Amniotic epithelial cell (primary cell): ENCODE measurements around the gene COL6A5.
A peak's percentile ranks its signal among the peaks of the same experiment; 100 is the strongest.
"Not testable (repeated sequence)": the region's sequence is repeated elsewhere in the genome, so short reads cannot be mapped to it uniquely, and the experiment has no call there.

ENCODE experiments used
- DNase-seq: peaks from one replicate; pipeline ENCODE4 v3.0.0-alpha.2; 2010; ENCODE audit warnings: low read depth

The COL6A5 gene

DNA sequence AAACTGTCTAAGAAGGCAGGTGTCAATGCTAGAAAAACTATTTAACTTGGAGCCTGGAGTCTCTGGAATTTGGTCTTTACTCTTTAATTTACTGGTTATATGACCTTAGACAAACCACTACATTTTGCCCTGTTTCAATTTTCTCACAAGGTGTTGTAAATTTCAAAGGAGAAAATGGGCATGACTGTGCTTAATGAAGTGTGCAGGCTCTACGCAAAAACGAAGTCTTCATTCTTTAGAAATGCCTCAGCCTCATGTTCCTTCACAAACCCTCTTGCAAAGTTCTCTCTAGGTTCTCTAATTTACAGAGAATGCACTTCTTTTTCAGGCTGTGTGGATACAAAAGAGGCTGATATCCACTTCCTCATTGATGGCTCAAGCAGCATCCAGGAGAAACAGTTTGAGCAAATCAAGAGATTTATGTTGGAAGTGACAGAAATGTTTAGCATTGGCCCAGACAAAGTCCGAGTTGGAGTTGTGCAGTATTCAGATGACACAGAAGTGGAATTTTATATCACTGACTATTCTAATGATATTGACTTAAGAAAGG, 39.1 kb downstream of the COL6A5 start:
- DNase-seq = no peak

DNA sequence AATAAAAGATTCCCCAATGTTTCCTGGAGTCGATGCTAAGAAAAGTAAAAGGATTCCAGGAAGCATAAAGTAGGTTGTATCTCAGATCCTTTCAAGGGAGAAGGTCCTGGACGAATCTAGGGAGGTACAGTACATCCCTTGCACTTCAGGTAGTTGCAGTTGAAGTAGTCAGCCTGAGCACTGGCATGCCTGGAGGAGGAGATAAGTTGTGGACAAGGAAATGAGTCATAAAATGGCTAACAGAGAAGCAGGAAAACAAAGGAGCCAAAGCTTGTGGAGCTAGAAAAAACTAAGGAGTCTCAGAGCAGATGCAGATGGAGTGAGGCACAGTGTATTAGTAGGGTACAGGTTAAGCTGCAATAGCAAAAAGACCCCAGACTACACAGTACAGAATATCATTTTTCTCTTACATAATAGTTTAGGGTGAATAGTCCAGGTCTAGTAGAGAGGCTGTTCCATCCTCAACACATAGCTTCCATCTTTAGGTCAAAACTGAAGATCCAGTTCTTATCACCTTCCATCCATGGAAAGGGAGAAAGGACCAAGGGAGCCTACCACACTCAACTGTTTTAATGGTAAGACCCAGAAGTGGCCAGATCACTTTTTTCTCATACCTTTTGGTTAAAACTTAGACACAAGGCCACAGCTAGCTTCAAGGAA, 41.3 kb downstream of the COL6A5 start:
- DNase-seq = peak; percentile 47

DNA sequence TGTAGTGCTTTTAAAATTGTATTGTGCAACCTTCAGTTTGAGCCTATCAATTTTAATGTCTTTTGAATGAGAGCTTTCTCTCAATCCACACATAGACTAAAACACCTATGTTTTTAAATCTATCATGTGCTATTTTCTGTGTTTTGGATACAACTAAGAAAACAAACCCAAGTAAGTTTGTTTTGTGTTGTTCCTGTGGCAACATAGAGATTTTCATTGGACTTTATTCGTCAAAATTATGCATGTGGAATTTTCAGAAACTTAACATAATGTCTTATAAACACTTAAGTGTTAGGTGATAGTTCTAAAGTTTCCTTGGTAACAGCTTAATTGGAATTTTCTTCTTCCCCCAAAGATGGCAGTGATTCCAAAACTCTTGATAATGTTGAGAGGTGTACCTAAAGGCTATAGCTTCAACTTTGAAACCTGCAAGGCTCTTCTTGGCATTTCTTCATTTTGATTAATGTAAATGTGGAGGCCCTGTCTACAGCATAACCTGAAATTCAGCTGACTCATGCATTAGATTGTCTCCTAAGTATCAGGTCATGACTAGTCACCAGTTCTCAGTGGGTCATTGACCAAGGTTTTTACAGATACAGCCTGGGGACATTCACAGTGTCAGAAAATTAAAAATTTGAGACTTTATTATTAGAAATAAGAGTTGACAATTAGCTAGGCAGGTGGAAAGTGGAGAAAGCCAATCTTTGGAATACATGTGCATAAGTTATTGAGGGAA, 44.4 kb downstream of the COL6A5 start:
- DNase-seq = no peak

DNA sequence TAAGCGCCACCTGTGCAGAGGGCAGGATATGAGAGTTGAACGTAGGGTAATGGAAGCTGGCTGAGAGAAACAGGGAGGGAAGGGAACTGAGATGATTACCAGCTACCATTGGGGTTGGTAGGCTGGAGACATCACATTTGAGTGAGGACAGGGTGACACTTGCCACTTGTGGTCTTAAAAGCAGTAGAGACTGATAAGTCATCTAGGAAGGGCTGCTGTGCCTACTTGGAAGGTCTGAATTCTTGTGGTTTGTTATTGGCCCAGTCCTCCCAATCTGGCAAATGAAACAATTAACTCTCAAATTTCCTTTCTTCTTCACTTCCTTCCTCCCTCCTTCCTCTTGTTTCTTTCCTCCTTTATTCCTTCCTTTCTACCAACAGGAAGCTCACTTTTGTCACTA, 46.8 kb downstream of the COL6A5 start:
- DNase-seq = no peak

DNA sequence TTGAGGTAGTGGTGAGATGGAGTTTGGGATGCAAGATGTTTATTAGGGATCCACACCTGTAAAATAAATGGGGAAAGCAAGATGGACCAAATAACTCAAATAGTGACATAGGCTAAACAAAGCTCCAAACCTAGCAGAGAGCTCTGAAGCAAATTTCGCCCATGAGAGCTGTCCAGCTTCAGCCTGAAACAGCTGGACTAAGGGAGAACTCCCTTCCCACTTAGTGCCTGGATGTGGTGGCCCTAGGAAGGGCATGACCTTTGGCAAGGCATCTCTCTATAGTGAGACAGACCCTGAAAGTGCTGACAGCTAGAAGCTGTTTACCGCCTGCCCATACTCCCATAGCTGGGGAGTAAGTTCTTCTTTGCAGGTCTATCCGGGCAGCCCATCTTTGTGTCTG, 48.1 kb downstream of the COL6A5 start:
- DNase-seq = no peak

DNA sequence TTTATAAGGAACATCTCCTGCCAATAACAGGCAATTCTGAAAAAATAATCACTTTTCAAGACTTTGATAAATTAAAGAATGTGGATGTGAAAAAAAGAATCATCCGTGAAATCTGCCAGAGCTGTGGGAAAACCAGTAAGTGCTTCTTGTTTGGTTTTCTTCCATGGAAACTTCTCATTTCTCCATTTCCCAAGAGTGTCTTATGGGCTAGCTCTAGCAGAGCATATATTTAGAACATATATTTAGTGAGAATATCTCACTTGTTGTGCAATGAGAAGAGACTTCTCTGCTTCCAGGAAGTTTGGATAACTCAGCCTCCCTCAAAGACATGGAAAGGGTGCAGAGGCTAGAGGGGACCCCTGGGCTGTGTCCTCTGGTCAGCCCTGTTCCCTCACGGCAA, 49.9 kb downstream of the COL6A5 start:
- DNase-seq = peak; percentile 7

DNA sequence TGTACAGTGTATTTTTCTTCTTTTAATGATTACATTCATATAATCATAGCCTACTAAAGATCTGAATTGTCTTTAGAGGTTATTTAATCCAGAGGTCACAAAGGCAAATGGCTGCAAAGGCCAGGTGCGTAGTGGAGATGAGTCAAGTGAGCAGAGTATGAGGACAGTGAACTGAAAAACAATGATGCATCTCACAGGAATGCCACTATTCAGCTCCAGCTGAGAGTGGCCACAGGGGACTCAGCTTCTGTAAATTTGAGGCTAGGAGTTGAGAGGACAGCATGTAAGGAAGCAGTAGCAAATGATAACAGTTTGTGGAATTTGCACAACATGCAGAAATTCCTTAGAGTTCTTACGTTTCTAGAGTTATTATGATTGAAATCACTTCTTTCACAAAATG, 50.4 kb downstream of the COL6A5 start:
- peak; percentile 64 for DNase-seq

DNA sequence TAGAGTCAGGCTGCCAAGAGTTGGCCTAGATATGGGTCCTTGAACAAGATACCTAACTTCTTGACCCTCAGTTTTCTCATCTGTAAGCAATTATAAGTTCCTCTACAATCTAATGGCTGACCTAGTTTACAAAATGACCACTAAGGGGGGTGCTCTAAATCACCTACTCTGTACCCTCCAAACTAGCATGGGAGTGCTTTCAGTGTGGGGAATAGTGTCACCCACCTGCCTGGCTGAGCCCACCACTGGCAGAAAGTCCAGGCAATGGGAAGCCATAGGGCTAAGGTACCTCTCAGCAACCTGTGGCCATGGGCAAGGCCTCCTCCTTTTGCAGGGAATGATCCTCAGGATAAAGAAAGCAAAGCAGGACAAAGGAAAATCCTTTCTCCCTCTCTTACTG, 58.9 kb downstream of the COL6A5 start:
- DNase-seq = no peak

DNA sequence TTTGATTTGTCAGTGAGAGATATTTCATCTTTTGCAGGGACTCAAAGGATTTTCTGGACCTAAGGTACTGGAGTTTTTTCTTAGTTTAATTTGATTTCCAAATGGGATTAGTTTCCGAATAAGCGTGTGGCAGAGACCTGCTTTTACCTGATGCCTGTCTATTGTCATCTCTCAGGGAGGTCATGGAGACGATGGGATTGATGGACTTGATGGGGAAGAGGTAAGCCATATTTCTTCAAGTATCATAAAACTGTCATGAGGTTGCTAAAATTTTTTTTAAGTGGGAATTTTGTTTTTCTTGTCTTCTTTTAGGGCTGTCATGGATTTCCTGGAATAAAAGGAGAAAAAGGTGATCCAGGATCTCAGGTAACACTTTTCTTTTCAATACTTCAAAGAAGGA, 60.5 kb downstream of the COL6A5 start:
- no peak for DNase-seq

DNA sequence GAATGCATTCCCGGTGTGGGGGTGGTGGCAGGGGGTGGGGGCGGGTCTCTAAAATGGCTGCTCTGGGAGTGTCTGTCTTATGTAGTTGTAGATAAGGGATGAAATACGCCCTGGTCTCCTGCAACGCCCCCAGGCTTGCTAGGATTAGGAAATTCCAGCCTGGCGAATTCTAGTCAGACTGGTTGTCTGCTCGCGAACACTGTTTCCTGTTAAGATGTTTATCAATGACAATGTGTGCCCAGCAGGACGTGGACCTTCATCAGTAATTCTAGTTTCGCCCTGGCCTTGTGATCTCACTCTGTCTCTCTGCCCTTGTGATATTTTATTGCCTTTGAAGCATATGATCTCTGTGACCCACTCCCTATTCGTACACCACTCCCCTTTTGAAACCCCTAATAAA, 62.8 kb downstream of the COL6A5 start:
- not testable (repeated sequence) for DNase-seq

DNA sequence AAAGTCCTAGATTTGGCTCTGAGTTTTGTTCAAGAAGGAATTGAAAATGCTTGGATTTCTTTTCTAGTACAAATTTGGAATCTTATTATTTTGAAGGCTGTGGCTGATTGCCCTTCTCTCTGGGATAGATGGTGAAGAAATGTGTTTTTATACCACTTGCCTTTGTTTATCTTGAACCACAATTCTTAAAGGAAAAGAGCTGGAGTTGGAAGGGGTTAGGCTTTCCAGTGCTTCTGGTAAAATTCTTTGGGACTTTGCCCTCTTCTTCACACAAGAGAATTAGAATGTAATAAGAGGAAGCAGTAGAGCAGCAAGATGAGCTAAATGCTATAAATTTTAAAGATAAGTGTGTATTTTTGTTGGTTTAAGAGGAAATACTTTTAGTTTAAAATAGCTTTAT, 65.8 kb downstream of the COL6A5 start:
- DNase-seq = no peak

DNA sequence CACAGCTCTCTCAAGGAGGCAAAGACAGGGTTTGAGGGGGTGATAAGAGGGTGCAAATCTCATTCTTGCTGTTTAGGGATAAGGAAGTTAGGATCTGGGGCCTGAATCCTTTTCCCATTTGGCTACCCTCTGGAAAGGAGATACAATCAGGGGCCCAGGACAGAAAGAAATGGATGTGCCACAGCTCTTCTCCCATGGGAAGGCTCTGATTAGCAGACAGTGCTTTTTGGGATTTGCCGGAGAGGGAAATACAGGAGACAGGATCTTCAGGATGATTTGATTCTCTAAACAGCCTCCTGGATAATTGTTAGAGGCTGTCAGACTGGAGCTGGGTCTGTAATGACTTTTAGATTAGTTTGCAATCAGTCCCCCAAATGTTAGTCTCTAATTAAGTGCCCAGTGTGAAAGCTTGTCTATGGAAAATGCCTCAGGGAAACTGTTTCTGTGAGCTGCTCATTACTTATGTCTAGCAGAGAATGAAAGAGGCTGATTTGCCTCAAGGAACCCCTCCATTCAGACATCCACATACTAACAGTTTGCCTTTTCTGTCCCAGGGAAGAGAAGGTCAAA, 67.6 kb downstream of the COL6A5 start:
- no peak for DNase-seq

DNA sequence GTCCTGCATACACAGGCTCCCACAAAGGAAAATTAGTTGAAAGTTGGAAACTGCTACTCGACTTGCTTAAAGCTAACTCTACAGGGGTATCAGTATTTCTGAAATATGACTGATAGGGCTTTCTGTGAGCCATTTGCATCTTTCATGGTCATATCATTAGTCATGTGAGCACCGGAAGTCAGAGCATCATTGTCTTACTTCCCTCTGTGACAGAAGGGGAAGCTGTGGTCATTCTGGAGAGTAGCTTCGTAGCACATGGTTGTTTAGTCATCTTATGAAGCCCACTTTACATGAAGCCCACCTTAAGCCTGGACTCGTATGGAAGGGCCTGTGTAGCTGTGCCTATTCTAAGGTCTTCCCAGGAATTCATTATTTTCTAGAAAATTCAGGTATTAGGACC, 69.0 kb downstream of the COL6A5 start:
- no peak for DNase-seq

DNA sequence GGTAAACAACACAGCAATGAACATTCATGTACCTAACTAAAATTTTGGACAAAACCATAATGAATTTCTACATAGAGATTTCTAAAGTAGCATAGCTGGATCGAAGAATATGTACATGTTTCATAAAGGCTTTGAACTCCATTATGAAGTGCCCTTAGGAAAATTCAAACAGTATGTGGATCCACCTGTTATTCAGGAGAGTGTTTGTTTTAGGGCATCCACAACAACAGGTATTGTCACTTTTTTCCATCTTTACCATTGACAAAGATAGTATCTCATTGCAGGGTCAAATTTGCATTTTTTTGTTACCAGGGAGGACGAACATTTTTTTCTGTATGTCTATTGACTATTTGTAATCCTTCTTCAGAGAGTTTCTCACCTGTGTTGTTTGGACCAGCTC, 75.0 kb downstream of the COL6A5 start:
- no peak for DNase-seq

DNA sequence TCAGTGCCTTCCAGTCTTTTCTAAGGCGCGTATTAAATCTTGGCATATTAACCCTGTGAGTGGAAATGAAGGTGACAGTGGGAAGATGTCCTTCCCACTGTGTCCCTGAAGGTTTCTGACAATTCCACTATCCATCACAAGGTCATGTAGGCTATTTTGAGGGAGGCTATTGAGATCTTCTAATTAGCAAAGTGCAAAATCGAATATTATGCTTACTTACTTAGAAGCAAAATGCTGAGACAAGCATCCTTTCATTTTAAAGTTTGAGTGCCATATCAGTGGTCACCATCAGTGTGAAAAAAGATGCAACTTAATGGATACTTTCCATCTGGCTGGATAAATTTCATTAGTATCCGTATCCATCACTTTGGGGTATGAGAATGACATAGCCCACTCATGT, 77.6 kb downstream of the COL6A5 start:
- no peak for DNase-seq

DNA sequence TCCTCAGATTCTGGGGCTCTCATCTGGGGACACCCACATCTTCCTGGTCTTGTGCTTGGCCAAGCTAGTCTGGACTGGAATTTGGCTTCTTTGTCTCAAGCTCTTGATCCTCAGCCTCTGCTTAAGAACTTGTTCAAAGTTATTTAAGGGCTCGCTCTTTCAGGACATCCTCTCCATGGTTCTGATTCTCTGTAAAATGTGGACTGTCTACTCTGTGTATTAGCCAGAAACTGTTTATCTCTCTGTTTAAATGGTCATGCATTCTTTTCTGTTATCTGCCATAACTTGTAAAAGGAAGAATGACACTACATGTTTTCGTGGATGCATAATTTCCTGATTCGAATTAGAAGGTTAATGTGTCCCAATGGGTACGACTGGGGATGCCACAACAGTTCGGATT, 79.4 kb downstream of the COL6A5 start:
- no peak for DNase-seq

DNA sequence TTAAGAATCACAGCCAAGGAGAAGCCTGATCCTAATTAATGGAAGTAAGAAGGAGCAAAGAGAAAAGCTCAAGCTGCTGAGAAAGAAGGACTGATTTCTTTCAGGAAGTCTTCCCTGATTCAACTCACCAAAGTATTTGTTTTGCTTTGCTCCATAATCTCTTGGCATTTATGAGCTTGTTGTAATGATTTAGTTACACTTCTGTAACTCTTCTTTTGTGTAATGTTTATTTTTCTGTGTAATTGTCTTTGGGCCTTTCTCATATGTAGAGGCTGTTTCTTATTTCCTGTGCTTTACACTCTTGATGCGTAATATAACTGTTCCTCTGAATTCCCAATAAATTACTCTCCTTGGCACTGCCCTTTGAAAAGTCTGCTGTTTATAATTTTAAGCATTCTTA, 80.0 kb downstream of the COL6A5 start:
- DNase-seq = no peak

DNA sequence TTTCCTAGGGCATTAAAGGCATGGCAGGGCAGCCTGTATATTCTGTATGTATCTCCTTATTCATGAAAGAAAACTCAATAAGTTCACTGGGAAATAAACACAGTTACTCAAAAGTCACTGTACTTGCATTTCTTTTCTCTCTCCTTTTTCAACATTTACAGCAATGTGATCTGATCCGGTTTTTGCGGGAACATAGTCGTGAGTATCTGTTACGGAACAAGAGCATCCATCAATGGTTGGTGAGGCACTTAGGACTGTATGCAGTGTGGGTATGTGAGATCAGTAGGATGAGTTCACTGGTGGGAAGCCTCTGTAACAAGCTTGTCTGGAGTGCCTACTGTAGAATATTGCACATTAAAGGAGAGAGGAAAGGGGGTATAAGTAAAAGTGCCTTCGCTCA, 80.7 kb downstream of the COL6A5 start:
- DNase-seq = no peak

DNA sequence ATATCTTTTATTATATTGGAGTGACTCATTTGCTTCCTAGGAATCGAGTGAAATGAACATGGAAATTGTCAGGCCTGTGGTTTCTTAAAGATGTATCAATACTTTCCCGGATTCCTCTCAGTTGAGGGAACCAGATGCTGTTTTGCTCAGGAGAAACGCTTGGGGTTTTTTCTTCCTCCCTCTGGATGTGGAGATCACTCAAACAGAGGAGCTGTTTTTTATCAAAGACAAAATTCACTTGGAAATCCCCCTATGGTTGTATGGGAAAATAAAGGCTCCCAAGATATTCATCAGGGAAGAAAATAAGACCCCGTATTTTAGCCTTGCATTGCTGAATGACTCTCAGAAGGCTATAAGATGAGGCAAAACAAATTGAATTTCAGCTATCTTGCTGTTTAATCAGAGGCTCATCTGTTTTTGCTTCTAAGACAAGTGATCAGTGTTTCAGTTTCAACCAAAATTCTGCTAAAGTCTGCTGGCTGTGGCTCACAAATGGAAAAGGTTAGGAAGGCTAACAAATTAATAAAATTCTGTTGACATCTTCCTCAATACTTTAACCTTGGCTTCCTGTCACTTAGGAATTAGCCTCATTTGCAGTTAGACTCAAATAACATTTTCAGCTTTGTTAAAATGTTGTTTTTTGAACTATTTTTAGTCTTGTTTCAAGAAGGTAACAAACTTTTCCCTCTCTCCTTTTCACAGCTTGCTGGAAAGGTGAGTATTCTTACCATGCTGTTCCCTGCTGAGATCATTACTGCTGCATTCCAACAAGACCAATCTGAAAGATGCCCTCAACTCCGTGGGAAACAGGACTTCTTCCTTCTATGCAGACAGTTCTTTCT, 83.6 kb downstream of the COL6A5 start:
- DNase-seq = no peak

DNA sequence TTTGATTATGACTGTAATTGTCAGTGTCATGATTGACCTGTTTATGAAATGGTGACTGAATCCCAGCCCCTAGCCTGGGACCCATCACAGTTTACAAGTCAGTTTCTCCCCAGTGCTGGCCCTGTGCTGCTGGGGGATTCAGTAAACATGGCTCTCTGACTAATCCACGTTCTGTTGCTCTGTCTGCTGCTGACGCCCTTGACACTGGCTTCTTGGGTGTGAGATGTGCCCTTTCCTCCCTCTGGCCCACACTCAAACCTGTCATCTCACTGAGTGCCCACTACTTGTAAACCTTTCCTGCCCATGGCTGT, 84.2 kb downstream of the COL6A5 start:
- DNase-seq = no peak

DNA sequence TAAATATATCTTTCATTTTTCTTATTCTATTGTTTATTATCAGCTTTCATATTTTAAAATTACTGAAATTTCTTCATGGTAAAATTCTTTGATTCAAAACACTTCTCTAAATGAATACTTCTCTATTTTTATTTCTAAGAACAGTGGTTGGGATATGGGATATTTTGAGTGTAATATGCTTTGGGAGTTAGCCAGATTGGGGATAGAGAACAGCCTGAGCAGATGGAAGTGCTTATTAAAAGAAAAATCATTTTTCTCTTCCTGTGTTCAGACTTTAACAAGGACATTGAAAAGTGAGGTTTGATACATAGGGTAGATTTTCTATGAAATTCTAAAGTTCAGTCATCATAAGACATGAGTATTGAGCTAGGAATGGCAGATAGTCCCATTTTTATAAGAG, 84.8 kb downstream of the COL6A5 start:
- DNase-seq = no peak

DNA sequence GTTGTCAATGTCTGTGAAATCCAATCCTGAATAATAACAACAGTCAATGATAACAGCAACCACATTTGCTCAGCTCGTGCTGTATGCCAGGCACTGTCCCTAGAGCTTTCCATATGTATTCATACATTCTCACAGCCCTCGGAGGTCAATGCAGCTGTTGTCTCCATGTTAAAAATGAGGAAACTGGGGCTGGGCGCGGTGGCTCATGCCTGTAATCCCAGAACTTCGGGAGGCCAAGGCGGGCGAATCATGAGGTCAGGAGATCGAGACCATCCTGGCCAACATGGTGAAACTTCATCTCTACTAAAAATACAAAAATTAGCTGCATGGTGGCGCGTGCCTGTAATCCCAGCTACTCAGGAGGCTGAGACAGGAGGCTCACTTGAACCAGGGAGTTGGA, 86.6 kb downstream of the COL6A5 start:
- DNase-seq = not testable (repeated sequence)

DNA sequence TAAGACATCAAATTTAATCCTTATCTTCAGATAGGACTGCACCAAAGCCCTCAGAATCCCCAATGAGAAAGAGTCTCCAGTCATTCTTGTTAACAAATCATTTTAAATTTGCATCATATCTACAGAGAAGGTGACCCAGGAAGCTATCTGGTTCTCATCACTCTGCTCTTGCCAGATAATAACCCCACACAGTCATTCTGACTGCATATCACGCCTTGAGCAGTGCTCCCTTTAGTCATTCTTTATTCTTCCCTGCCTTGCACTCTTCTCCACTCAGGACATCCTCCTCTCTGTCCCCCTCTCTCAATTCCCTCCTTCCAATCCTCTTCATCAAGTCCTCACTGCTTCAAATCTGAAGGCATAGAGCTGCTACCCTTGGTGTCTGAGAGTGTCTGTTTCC, 87.8 kb downstream of the COL6A5 start:
- peak; percentile 7 for DNase-seq
